Measurements from ENCODE around the gene KLHL34. TPM values are rescaled to one million over a fixed set of nuclear protein-coding genes. Genes with fewer than 3 reads are reported as not detected.

KLHL34 gene
- polyA plus RNA-seq (ENCODE audit: insufficient read length) = 0.46 TPM

DNA sequence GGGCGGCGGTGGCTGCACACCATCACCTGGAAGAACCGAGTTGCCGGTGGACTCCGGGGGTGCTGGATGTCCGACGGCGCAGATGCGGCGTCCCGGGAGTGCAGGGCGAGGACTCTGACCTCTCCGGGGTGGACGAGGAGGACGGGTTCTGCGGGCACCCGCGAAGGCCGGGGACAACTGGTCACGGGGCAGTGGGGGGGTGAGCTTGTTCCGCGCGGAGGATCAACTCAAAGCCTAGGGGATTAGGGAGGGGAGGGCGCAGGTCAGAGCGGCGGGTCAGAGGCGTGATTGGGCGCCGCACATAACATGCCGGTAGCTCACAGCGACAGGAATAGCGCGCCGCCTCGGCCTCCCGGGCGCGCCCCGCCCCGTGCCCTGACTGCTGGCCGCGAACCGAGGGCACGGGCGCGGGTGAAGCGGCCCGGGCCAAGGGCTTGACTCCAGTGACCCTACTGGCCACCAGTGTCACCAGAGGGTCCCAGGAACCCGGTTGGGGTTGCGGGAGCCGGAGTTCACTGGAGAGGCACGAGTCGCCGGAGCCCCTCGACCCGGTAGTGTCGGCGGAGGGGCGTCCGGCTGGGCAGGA lies at the start of gene KLHL34:
Gene KLHL34 (minus strand): TSS at position 179 of the 586 bp plus-strand sequence. CDS start 542 bp downstream, outside the sequence.
- DNase-seq (ENCODE audit: low read depth) = no peak

DNA sequence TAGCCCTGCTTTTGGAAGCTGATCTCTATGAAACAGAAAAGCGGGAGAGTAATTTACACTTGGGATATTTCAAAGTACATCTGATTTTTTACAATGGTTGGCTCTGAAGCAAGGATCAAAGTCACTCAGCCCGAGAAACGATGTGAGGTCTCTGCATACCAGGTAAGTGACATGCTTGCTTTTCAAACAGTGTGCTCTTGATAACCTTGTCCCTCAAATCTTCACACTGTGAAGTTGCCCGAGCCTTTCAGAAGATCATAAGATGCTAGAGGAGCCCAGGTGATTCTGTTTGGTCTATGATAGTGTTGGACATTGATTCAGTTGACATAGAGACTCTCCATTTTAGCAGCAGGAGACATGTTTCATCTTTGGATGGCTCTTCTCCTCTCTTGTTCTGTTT lies 47.1 kb upstream of the KLHL34 start:
- DNase-seq (ENCODE audit: low read depth) = no peak

GRCh38 chrX:21702725-21703124 lies 44.6 kb upstream of the KLHL34 start:
- DNase-seq (ENCODE audit: low read depth) = no peak

DNA sequence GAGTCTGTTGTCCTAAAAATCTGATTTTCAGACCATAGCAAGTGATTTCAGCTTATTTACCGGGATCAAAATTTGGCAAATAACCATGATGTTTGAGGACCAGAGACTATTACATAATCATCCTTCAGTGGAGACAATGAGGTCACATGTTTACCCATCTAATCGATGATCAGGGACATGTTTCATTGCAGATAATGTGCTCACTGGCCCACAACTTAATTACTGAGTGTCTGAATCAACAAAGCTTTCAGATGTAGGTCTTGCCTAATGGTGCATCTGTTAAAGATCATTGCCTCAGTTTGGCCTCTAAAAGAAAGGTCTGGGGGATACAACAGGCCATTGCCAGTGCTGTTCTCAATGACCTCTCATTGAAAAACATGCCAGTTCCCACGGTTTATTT lies 42.8 kb upstream of the KLHL34 start:
- DNase-seq (ENCODE audit: low read depth) = no peak

DNA sequence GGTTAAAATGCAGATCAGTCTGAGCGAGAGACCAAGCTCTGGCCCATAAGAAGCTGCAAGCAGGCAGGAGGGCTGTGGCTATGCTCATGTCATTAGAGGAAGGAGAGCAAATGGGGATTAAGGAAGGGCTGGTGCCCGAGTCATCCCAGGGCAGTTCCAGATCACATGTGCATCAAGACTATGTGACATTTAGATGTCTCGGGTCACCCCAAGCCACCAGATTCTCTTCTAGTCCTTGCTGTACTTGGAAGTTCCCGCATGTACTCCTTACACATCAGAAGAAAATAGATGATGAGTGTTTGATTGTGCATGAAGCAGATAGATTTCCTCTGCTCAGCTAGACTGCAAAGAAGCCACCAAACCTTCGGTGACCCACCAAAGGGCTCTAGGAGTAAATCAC lies 42.1 kb upstream of the KLHL34 start:
- no peak for DNase-seq (ENCODE audit: low read depth)

GRCh38 chrX:21699136-21699535 lies 41.0 kb upstream of the KLHL34 start:
- no peak for DNase-seq (ENCODE audit: low read depth)

DNA sequence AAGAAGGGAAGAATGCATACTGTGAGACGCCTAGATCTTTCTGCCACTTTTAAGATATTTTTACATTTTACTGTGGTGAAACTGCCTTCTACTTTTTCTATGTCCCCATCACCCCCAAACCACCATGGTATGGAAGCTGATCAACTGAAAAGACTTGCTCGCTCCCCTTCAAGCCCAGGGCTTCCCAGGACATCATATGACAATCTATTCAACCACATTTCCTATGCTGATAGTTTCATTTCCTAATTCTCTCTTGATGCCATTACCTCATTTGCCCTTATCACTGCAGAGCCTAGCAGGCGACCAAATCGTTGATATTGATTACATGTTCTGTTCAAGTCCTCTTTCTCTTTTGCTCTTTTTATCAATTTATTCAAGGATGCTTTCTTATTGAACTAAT lies 40.1 kb upstream of the KLHL34 start:
- DNase-seq (ENCODE audit: low read depth) = no peak

DNA sequence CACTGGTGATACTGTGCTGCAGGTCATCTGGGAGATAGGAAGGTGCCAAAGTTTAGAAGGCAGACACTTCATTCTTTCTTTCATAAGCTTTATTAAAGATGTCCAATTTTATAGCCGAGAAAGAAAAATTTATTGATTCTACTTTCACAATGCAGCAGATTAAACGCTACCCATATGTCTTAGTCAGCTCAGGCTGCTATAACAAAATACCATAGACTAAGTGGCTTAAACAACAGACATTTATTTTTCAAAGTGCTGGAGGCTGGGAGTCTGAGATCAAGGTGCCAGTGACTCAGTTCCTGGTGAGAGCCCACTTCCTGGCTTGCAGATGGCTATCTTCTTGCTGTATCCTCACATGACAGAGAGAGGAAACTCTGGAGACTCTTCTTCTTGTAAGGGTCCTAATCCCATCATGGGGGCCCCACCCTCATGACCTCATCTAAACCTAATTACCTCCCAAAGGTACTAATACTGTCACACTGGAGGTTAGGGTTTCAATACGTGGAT lies 33.4 kb upstream of the KLHL34 start:
- no peak for DNase-seq (ENCODE audit: low read depth)

GRCh38 chrX:21683941-21684340 lies 25.8 kb upstream of the KLHL34 start:
- DNase-seq (ENCODE audit: low read depth) = no peak

DNA sequence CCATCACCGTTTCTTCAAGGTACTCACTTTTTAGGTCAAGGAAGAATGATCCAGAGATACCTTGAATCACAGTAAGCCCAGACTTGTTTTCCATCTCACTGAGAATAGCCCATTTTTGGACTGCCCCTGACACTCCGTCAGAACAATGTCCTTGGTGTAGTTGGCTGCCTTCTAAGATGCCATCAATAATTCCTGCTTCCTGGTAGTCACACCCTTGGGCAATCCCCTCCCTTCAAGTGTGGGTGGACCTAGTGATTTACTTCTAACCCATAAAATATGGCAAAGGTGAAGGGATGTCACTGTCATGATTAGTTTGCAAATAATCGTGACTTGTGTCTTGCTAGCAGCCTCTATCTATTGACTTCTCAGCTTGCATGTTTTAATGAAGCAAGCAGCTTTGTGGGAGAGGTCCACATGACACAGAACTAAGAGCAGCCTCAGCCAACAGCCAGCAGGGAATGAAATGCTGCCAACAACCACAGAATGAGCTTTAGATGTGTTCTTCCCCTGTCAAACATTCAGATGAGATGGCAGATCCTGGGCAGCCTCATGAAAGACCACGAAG lies 20.0 kb upstream of the KLHL34 start:
- no peak for DNase-seq (ENCODE audit: low read depth)

- no peak for DNase-seq (ENCODE audit: low read depth)
These were observed 17.8 kb upstream of the KLHL34 start for GRCh38 chrX:21675931-21676330.

- DNase-seq (ENCODE audit: low read depth) = no peak
These were observed 16.5 kb upstream of the KLHL34 start for GRCh38 chrX:21674430-21675186.

DNA sequence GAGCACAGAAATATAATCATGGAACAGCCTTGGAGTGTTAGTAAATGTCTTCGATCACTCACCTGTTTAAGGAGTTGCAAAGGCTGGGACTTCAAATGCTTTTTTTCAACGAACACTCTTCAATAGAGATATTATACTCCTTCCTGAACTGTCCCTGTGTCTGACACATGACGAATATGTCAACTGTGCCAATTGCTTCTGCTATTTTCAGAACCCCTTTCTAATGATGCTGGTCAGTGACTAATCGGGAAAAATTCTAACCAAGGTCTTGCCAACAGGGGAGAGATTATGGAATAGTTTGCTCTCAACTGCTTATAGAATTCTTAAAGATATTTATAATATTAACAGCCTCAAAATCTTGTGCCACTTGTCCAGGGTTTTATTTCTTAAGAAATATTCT lies 8.5 kb upstream of the KLHL34 start:
- no peak for DNase-seq (ENCODE audit: low read depth)

GRCh38 chrX:21666252-21666651 lies 8.1 kb upstream of the KLHL34 start:
- DNase-seq (ENCODE audit: low read depth) = no peak

- no peak for DNase-seq (ENCODE audit: low read depth)
These were observed 4.6 kb upstream of the KLHL34 start for GRCh38 chrX:21662761-21663160.

- no peak for DNase-seq (ENCODE audit: low read depth)
These were observed 3.2 kb upstream of the KLHL34 start for GRCh38 chrX:21661316-21661715.

DNA sequence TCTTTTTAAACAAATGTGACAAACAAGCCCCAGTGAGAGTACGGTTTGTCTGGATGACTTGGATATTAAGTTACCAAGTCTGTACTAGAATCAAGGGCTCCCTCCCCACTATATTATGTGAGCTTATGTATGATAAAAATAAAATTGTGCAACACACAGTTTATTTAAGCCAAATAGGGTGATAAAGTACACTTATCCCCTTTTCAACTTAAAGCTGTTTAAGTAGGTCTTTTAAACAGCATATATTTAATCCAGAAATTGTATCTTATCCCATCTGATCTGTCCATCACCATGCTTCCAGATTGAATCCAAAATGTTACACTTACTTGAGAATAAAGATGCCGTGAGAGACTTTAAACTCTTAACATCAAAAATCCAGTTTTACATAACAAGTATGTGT lies 2.0 kb upstream of the KLHL34 start:
- DNase-seq (ENCODE audit: low read depth) = no peak

- DNase-seq (ENCODE audit: low read depth) = no peak
These were observed 1.2 kb upstream of the KLHL34 start for GRCh38 chrX:21659320-21659719.

DNA sequence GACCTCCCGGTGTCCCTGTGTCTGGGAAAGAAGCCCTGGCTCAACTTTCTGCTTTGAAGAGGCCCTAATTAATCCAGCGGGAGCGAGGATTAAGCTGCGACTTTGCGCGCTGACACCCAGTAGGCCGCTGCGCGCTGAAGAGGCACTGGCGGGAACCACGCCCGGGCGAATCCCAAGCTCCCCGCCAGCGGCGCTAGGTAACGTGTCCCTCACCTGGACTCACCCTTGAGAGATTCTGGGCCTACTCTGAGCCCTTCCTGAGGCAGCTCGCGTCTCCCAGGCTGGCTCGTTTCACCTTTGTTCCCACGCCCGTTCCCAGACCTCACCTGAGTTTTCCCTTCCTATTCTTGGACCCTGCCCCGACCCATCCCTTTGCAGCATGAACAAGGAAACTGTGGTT lies 616 bp upstream of the KLHL34 start:
- no peak for DNase-seq (ENCODE audit: low read depth)

DNA sequence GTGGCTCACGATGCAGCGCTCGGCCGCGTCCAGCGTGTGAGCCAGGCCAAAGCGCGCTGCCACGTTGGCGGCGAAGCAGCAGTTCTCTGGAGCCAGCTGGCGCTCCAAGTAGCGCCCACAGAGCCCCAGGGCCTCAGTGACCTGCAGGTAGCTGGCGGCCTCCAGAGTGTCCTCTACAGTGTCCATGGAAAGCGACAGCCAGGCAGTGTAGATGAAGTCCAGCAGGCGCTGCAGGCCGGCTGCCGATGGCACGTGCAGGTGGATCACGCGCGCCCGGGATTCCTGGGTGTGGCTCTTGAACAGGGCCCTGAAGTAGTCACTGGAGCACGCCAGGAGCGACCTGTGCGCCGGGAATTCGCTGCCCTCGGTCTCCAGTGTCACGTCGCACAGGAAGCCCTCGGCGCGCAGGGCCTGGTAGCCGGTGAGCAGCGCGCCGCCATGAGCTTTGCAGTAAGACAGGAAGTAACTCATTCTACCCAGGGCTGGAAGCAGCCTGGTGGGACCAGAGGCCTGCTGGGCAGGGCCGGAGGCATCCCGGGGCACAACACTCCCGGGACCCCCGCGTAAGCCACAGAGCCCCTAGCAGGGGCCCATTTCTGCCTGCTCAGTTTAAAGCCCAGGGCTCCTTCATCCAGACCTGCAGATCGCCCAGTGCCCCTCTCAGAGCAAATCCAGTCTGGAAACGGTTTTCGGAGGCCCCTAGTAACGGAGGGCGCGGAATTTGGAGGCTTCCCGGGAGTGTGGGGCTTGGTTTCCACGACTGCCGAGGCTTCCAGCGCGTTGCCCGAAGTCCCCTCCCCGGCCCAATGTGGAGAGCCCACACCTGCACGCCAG lies 595 bp downstream of the KLHL34 start:
- no peak for DNase-seq (ENCODE audit: low read depth)

DNA sequence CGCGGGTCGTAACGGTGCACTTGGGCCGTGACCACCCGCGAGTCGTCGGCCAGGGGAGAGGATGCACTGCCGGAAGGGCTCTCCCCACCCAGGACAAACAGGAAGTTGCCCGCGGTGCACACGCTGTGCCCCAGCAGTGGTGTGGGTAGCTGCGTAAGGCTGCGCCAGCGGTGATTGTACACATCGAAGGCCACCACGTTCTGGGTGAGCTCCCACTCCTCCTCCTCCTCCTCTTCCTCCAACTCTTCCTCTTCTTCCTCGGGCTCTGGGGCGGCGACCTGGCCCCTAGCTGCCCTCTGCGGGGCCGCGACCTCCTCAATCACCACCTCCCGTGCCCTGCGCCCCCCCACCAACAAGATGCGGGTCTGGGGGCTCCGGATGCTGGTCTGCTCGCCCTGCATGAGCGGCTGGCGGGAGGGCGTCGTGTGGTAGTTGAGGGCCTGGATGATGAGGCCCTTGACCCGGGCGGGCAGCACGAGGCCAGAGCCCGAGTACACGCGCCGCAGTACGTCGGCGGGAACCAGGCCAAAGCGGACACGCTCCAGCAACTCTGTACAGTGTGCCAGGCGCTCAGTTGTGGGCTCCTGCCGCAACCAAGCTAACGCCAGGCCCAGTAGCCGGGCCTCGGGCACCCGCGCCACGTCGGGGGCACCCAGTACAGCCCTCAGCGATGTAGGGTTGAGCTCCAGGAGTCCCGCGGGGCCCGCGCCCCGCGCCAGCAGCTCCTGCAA lies 1.4 kb downstream of the KLHL34 start:
- no peak for DNase-seq (ENCODE audit: low read depth)

Data from forelimb muscle (tissue), 1 donor.